Activated CD8-positive, alpha-beta T cell treated with anti-CD3 and anti-CD28 coated beads, Interleukin-2, amount 10 ng/mL, durations not matched to agents 7 days and 5 days (primary cell): ENCODE results near the gene XRN2. TPM values are rescaled to one million over a fixed set of nuclear protein-coding genes. Genes with fewer than 3 reads are reported as not detected.

Source experiments
- ATAC-seq: fragments of 150-1000 bp; cut with Tn5 transposase; one replicate; pipeline ENCODE4 v1.10.0; 2021; ENCODE audit warnings: moderate library complexity
- CTCF ChIA-PET: fragments of 350-600 bp; sonication (Branson Sonifier 250); formaldehyde crosslinking; loops from one replicate; lab custom pipeline; 2021; ENCODE audit warnings: antibody characterized with exemption; lab: Charles Lee
- POLR2A ChIA-PET: fragments of 350-600 bp; sonication (Branson Sonifier 250); formaldehyde crosslinking; loops from one replicate; lab custom pipeline; 2021; ENCODE audit warnings: antibody characterized with exemption; lab: Charles Lee
- DNase-seq: peaks from one replicate; pipeline ENCODE4 v3.0.0-alpha.2; 2020
- H3K27ac Mint-ChIP-seq: one replicate; pipeline ENCODE4 v1.8.0; 2021; ENCODE audit warnings: mild to moderate bottlenecking, mixed read lengths
- H3K27me3 Mint-ChIP-seq: one replicate; pipeline ENCODE4 v1.8.0; 2021; ENCODE audit warnings: low read depth, mixed read lengths
- H3K36me3 Mint-ChIP-seq: one replicate; pipeline ENCODE4 v1.8.0; 2021; ENCODE audit warnings: low read depth, mixed read lengths
- H3K4me1 Mint-ChIP-seq: one replicate; pipeline ENCODE4 v1.8.0; 2021; ENCODE audit warnings: low read depth, mixed read lengths
- H3K4me3 Mint-ChIP-seq: one replicate; pipeline ENCODE4 v1.8.0; 2021; ENCODE audit warnings: mild to moderate bottlenecking, mixed read lengths
- H3K9me3 Mint-ChIP-seq: one replicate; pipeline ENCODE4 v1.8.0; 2022; ENCODE audit warnings: mixed read lengths; ENCODE audit not compliant: insufficient read depth
- total RNA-seq, 2 experiments: library from RNA; stranded (reverse); gene quantifications; one replicate each; pipeline ENCODE4 v1.2.3, GENCODE V29; 2021

Gene XRN2, protein sequence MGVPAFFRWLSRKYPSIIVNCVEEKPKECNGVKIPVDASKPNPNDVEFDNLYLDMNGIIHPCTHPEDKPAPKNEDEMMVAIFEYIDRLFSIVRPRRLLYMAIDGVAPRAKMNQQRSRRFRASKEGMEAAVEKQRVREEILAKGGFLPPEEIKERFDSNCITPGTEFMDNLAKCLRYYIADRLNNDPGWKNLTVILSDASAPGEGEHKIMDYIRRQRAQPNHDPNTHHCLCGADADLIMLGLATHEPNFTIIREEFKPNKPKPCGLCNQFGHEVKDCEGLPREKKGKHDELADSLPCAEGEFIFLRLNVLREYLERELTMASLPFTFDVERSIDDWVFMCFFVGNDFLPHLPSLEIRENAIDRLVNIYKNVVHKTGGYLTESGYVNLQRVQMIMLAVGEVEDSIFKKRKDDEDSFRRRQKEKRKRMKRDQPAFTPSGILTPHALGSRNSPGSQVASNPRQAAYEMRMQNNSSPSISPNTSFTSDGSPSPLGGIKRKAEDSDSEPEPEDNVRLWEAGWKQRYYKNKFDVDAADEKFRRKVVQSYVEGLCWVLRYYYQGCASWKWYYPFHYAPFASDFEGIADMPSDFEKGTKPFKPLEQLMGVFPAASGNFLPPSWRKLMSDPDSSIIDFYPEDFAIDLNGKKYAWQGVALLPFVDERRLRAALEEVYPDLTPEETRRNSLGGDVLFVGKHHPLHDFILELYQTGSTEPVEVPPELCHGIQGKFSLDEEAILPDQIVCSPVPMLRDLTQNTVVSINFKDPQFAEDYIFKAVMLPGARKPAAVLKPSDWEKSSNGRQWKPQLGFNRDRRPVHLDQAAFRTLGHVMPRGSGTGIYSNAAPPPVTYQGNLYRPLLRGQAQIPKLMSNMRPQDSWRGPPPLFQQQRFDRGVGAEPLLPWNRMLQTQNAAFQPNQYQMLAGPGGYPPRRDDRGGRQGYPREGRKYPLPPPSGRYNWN
- total RNA-seq, result 10 to 100 TPM; 54.4 to 57.7 TPM

DNA sequence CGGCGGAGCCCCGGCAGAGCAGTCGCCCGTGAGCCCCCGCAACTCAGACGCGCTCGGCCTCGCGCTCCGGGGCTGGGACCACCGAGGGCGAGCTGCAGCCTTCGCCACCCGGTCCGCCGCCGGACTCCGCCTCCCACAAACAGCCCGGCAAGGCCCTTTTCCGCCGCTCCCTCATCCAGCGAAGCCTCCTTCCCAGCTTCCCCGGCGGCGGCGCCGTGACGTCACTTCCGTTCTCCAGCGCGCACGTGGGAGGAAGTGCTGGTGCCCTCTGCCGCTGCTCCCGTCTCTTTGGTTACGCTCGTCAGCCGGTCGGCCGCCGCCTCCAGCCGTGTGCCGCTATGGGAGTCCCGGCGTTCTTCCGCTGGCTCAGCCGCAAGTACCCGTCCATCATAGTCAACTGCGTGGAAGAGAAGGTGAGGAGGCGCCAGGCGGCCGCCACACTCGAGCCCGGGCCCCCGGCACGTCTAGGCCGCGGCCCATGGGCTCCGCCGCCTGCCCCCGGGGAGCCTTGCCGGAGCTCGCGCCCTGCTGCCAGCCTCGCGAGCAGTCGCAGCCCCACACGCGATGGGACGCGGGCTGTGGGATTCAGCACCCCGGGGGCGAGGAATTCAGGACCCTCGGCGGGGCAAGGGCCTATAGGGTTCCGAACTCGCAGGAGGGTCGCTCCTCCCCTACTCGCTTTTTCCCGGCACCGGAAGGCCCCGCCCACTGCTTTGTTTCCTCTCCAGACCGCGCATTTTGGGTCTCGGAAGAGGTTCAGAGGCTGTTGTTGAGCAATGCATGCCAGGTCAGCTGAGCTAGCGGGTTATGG lies at the start of gene XRN2:
TSS of gene XRN2 (plus strand) at position 271 of the 811 bp plus-strand sequence. CDS start at position 339, 68 bp downstream.
- H3K9me3 Mint-ChIP-seq, result no peaks in the 10 kb centered on the region
- POLR2A ChIA-PET, result interaction anchor here (0.6 to 1.5 kb wide), 9 partner anchors 9 to 177 kb away, joined by 3 to 8 read pairs (median 4); partner anchors contain the start of gene KIZ
- H3K27me3 Mint-ChIP-seq, result no peaks in the 10 kb centered on the region
- peaks cover 17% of the 10 kb centered on the region for H3K36me3 Mint-ChIP-seq
- peak within 1 kb of the TSS; percentile 99 for H3K27ac Mint-ChIP-seq
- H3K4me1 Mint-ChIP-seq, result peaks cover 23% of the 10 kb centered on the region
- H3K4me3 Mint-ChIP-seq, result peak within 1 kb of the TSS; percentile 95
- peak; percentile 89 for ATAC-seq
- CTCF ChIA-PET, result interaction anchor here (1.5 to 2.3 kb wide), 4 partner anchors 9 to 202 kb away, joined by 5 to 8 read pairs (median 6); no protein-coding TSS in a partner anchor
- DNase-seq, result peak; percentile 95

DNA sequence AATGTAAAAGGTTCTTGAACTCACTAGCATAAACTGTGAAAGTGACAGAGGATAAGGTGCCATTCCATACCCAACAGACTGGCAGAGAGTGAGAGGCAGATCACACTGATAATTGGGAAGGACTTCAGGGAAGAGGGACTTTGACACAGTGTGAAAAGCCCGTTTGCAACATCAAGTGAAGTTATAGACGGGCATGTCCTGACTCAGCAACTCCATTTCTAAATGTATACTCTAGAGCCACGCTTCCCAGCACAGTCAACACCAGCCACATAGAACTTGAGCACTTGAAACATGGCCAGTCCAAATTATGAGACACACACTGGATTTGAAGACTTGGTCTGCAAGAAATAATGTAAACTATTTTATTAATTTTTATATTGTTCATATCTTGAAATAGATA lies 45.9 kb upstream of the XRN2 start:
- Mint-ChIP-seq H3K4me3 (no peak overlapping the region), H3K4me1 (no peaks in the 10 kb centered on the region), H3K27ac (no peak overlapping the region), H3K36me3 (no peaks in the 10 kb centered on the region), H3K27me3 (no peaks in the 10 kb centered on the region), H3K9me3 (no peaks in the 10 kb centered on the region)
- POLR2A ChIA-PET, result no interaction called here
- CTCF ChIA-PET, result no interaction called here
- DNase-seq, result no peak
- no peak for ATAC-seq

DNA sequence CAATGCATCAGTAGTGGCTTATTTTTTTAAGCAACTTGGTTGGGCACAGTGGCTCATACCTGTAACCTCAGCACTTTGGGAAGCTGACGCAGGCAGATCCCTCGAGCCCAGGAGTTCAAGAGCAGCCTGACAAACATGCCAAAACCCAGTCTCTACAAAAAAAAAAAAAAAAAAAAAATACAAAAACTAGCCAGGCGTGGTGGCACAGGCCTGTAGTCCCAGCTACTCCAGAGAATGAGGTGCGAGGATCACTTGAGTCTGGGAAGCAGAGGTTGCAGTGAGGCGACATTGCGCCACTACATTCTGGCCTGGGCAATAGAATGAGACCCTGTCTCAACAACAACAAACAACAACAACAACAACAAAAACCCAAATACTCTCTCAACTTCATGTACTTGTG lies 44.7 kb upstream of the XRN2 start:
- no peak for ATAC-seq
- Mint-ChIP-seq H3K27me3 (no peaks in the 10 kb centered on the region), H3K27ac (no peak overlapping the region), H3K4me3 (no peak overlapping the region), H3K36me3 (no peaks in the 10 kb centered on the region), H3K9me3 (no peaks in the 10 kb centered on the region), H3K4me1 (no peaks in the 10 kb centered on the region)
- ChIA-PET CTCF (no interaction called here), POLR2A (no interaction called here)
- DNase-seq, result no peak

DNA sequence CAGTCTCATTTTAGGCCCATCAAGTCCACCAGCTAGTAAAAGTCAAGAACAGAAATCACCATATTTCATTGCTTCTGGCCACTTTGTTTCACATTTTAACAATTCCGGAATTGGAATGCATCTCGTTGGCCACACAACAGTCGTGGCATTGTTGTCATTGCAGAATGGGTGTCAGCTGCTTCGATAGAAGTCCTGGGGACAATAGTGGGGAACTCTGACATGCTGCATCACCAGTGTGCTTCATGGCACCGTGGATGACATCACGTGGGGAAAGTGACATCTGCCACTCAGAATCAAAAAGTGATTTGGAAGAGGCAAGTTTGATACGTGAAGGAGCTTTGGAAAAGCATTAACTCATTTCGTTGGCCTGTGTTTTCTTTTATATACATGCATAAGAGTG lies 43.8 kb upstream of the XRN2 start:
- Mint-ChIP-seq H3K9me3 (no peaks in the 10 kb centered on the region), H3K27ac (no peak overlapping the region), H3K4me1 (no peaks in the 10 kb centered on the region), H3K36me3 (no peaks in the 10 kb centered on the region), H3K4me3 (no peak overlapping the region), H3K27me3 (no peaks in the 10 kb centered on the region)
- POLR2A ChIA-PET, result no interaction called here
- CTCF ChIA-PET, result no interaction called here
- DNase-seq (no peak), ATAC-seq (no peak)

DNA sequence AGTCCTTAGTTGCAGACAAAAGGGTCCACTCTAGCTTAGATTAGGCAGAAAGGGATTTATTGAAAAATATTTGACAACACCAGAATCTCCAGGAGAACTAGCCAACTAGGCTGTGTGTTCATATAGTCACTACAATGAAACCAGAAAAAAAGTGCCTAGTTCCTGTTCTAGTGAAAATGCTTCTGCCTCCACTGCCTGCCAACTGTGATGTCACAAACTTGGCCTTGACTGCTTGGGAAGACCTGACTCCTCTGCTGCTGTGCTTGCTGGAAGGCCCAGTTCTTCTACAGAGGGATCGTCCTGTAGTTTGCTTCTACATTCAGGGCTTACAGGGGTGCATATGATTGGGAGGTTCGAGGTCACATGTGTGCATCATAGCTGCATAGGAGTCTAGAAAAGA lies 40.3 kb upstream of the XRN2 start:
- no peaks in the 10 kb centered on the region for H3K9me3 Mint-ChIP-seq
- no peaks in the 10 kb centered on the region for H3K27me3 Mint-ChIP-seq
- no peak for DNase-seq
- no peak overlapping the region for H3K4me3 Mint-ChIP-seq
- CTCF ChIA-PET, result no interaction called here
- no peak overlapping the region for H3K27ac Mint-ChIP-seq
- no peaks in the 10 kb centered on the region for H3K4me1 Mint-ChIP-seq
- ATAC-seq, result no peak
- no peaks in the 10 kb centered on the region for H3K36me3 Mint-ChIP-seq
- POLR2A ChIA-PET, result no interaction called here

DNA sequence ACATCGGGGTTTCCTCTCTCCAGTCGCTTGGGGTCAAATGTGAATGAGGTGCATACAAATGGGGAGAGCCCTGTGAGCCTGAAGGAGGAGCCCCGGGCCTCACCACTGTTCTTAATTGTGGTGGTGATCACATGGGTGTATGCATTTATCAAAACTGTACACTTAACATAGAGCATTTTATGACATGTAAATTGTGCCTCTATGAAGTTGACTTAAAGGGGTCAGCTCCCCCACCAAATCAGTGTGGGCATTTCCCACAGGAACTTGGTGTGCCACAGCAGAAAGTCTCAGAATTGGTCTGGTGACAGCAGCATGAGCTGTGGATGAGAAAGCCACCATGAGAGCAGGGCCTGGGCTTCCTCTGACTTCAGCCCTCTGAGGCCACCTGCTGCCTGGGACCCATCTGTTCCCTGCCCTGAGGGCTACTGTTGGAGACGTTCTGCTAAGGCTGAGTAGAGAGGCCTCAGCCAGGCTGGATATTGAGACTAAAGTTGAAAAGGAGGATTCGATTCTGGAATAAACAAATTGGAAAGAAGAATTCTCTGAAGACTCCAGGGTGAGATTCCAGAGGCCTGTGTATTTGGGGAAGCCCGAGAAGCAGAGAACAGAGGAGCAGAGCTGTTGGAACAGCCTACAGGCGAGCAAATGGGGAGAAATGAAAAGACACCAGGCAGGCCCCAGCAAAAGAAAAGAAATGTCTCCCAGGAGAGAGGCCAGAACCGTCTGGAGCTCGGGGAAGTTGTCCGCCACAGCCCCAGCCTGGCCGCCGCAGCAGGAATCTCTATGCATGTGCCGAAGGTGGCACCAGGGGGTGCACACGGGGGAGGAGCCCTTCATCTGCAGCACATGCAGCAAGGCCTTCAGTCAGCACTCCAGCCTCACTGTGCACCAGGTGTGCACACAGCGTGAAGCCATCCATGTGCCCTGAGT lies 37.6 kb upstream of the XRN2 start:
- CTCF ChIA-PET, result no interaction called here
- no peak for DNase-seq
- Mint-ChIP-seq H3K27ac (no peak overlapping the region), H3K4me3 (no peak overlapping the region), H3K27me3 (peaks cover 4% of the 10 kb centered on the region), H3K4me1 (no peaks in the 10 kb centered on the region), H3K36me3 (no peaks in the 10 kb centered on the region), H3K9me3 (no peaks in the 10 kb centered on the region)
- no peak for ATAC-seq
- POLR2A ChIA-PET, result no interaction called here

DNA sequence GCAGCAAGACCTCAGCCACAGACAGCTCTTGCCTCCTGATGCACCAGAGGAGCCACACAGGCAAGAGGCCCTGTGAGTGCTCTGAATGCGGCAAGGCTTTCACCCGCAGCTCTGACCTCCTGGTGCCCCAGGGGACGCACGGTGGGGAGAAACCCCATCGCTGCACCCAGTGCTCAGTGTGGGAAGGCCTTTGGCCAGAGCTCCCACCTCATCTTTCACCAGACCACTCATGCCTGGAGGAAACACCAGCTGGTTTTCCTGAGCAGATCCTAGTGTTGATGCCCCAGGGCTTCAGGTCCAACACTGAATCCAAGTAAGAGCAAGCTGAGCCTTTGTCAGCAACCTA lies 37.0 kb upstream of the XRN2 start:
- DNase-seq (no peak), ATAC-seq (no peak)
- Mint-ChIP-seq H3K4me1 (no peaks in the 10 kb centered on the region), H3K36me3 (no peaks in the 10 kb centered on the region), H3K27me3 (peaks cover 4% of the 10 kb centered on the region), H3K9me3 (no peaks in the 10 kb centered on the region), H3K27ac (no peak overlapping the region), H3K4me3 (no peak overlapping the region)
- POLR2A ChIA-PET, result no interaction called here
- CTCF ChIA-PET, result no interaction called here

DNA sequence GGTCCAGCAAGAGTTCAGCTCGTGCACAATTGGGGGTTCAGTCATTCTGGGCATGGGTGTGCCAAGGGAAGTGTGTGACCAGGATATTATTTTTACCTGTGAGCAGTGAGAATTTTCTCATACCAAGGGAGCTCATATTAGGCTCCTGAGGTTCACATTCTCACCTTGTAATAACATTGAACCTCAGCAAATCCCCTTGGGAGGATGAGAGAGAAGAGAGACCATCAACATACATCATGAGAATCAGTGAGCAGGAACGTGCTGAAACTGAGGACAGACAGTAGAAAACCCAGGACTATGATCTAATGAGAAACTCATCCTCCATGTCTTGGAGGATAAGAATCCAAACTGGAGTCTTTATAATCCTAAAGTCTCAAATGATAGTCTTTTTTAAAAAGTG lies 33.4 kb upstream of the XRN2 start:
- no peaks in the 10 kb centered on the region for H3K36me3 Mint-ChIP-seq
- no peaks in the 10 kb centered on the region for H3K9me3 Mint-ChIP-seq
- no peak for DNase-seq
- ATAC-seq, result no peak
- H3K4me1 Mint-ChIP-seq, result no peaks in the 10 kb centered on the region
- H3K4me3 Mint-ChIP-seq, result no peak overlapping the region
- H3K27ac Mint-ChIP-seq, result no peak overlapping the region
- peaks cover 6% of the 10 kb centered on the region for H3K27me3 Mint-ChIP-seq
- ChIA-PET CTCF (interaction anchor here (0.8 kb wide), 1 partner anchor 34 kb away, joined by 4 read pairs; no protein-coding TSS in a partner anchor), POLR2A (no interaction called here)

DNA sequence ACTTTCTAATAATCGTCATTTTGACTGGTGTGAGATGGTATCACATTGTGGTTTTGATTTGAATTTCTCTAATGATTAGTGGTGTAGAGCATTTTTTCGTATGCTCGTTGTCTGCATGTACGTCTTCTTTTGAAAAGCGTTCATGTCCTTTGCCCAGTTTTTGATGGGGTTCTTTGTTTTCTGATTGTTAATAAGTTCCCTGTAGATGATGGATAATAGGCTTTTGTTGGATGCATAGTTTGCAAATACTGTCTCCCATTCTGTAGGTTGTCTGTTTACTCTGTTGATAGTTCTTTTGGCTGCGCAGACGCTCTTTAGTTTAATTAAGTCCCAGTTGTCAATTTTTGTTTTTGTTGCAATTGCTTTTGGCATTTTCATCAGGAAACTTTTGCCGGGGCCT lies 32.3 kb upstream of the XRN2 start:
- no peaks in the 10 kb centered on the region for H3K36me3 Mint-ChIP-seq
- peaks cover 6% of the 10 kb centered on the region for H3K27me3 Mint-ChIP-seq
- ChIA-PET CTCF (no interaction called here), POLR2A (no interaction called here)
- H3K4me1 Mint-ChIP-seq, result no peaks in the 10 kb centered on the region
- no peak for ATAC-seq
- no peaks in the 10 kb centered on the region for H3K9me3 Mint-ChIP-seq
- H3K27ac Mint-ChIP-seq, result no peak overlapping the region
- H3K4me3 Mint-ChIP-seq, result no peak overlapping the region
- no peak for DNase-seq

DNA sequence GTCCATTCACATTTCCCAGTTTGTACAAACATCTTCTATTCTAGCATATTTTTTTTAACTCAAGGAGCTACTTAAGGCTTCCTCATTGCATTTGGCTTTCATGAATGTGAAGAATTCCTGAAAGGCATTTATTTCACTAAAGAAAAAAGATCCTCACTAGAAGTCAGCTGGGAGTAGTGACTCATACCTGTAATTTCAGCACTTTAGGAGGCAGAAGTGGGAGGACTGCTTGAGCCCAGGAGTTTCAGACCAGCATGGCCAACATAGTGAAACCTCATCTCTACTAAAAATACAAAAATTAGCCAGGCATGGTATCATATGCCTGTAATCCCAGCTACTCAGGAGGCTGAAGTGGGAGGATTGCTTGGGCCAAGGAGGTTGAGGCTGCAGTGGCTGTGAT lies 30.9 kb upstream of the XRN2 start:
- DNase-seq (no peak), ATAC-seq (no peak)
- H3K36me3 Mint-ChIP-seq, result no peaks in the 10 kb centered on the region
- H3K27ac Mint-ChIP-seq, result no peak overlapping the region
- CTCF ChIA-PET, result no interaction called here
- H3K27me3 Mint-ChIP-seq, result peaks cover 6% of the 10 kb centered on the region
- no peak overlapping the region for H3K4me3 Mint-ChIP-seq
- POLR2A ChIA-PET, result no interaction called here
- no peaks in the 10 kb centered on the region for H3K4me1 Mint-ChIP-seq
- H3K9me3 Mint-ChIP-seq, result no peaks in the 10 kb centered on the region

DNA sequence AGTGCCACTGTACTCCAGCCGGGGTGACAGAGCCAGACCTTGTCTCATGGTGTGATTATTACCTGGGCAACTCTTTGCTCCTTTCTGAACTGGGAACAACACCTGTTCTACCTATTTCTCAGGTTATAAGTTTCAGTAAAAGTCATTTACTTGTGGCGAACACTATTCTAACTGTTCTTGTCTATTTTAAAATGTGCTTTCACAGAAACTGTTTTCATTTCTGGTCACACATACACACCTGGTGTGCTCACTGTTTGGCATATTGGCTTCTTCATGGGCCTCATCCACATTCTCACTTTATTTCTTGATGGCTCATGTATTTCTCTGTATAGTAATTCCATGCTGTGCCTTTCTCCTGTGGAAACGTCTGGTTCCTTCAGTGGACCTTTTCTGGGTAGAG lies 30.5 kb upstream of the XRN2 start:
- ATAC-seq (no peak), DNase-seq (no peak)
- ChIA-PET POLR2A (no interaction called here), CTCF (no interaction called here)
- Mint-ChIP-seq H3K36me3 (no peaks in the 10 kb centered on the region), H3K27me3 (peaks cover 6% of the 10 kb centered on the region), H3K4me1 (no peaks in the 10 kb centered on the region), H3K9me3 (no peaks in the 10 kb centered on the region), H3K4me3 (no peak overlapping the region), H3K27ac (no peak overlapping the region)
